ENCODE data around the gene SPDEF. TPM values are rescaled to one million over a fixed set of nuclear protein-coding genes. Genes with fewer than 3 reads are reported as not detected.

The SPDEF gene
- total and polyA plus RNA-seq, 2 of the 13 experiments (the other 11 are each of a cell fraction or from before 2014, with no cell fraction given) = not detected

GRCh38 chr6:34589140-34589539 is 33.0 kb upstream of the SPDEF start:
- H3K4me3 ChIP-seq (replicated peaks in 1 of 3; ENCODE audit: insufficient read depth in 1 of 3, low read depth in 2 of 3, low read length in 3 of 3) = no peak overlapping the region
- no peak for DNase-seq (ENCODE audit: low spot score)
- no peak for FAIRE-seq
- H3K4me2 ChIP-seq (ENCODE audit: low read depth, low read length) = no peak overlapping the region
- H3K9ac ChIP-seq (ENCODE audit: insufficient read depth, low read depth, low read length) = no peak overlapping the region
- CTCF ChIA-PET (ENCODE audit: low intra/inter-chr PET ratio, low total read pairs) = no interaction called here
- no peaks in the 10 kb centered on the region for H3K4me1 ChIP-seq (ENCODE audit: insufficient read depth, low read length)
- H2AFZ ChIP-seq (ENCODE audit: low read length) = no peak overlapping the region
- peaks cover 17% of the 10 kb centered on the region for H3K79me2 ChIP-seq (ENCODE audit: insufficient read depth, low read length)
- no peaks in the 10 kb centered on the region for H3K9me3 ChIP-seq (ENCODE audit: low read length)
- ATAC-seq = no peak
- no peak overlapping the region for H3K27ac ChIP-seq (ENCODE audit: extremely low read length, insufficient read depth, low read length)
- no peak for TF ChIP-seq POGZ (CRISPR knock-in tag; IDR thresholded peaks at IDR 0.05)
- no peak for TF ChIP-seq ZNF296 (CRISPR knock-in tag; conservative IDR thresholded peaks at IDR 0.05)
- intact Hi-C loops (cut with micrococcal nuclease; ENCODE audit: unreplicated experiment) = no loop called here
- peaks cover 4% of the 10 kb centered on the region; the same call in 1 of the 2 replicates for H4K20me1 ChIP-seq (ENCODE audit: insufficient read depth, low read length)
- 98% methylated on average over 2 of the region's 2 CpGs for WGBS (ENCODE audit: low lambda C conversion rate)
- in situ Hi-C loops (cut with HindIII; ENCODE audit: extremely low pct_ligation_motif_present, low pct_unique_long_range_greater_than_20kb) = no loop called here
- H3K36me3 ChIP-seq (replicated peaks in 1 of 2; ENCODE audit: control insufficient read depth in 1 of 2, insufficient read depth in 2 of 2, low read length in 2 of 2) = peaks cover 28 to 59% of the 10 kb centered on the region in 2 experiments
- H3K27me3 ChIP-seq (ENCODE audit: control insufficient read depth in 1 of 2, insufficient read depth in 2 of 2, low read length in 2 of 2) = no peaks in the 10 kb centered on the region
- POLR2A ChIA-PET = no interaction called here
- no TSS peak for BruUV-seq (replicated peaks)

- Histone ChIP-seq H3K4me1 (ENCODE audit: insufficient read depth, low read length) (no peaks in the 10 kb centered on the region), H3K4me3 (replicated peaks in 1 of 3; ENCODE audit: insufficient read depth in 1 of 3, low read depth in 2 of 3, low read length in 3 of 3) (no peak overlapping the region)
- CTCF ChIA-PET (ENCODE audit: low intra/inter-chr PET ratio, low total read pairs) = no interaction called here
- no peak for TF ChIP-seq HNF1A (IDR thresholded peaks at IDR 0.05; ENCODE audit: low read depth)
- TF ChIP-seq HNF1A (CRISPR knock-in tag; IDR thresholded peaks at IDR 0.05; ENCODE audit: borderline replicate concordance) = no peak
- no peak for TF ChIP-seq GLI4 (CRISPR knock-in tag; IDR thresholded peaks at IDR 0.05; ENCODE audit: borderline replicate concordance)
- no peak for TF ChIP-seq CSRNP1 (CRISPR knock-in tag; IDR thresholded peaks at IDR 0.05)
- TF ChIP-seq KLF12 (CRISPR knock-in tag; IDR thresholded peaks at IDR 0.05; ENCODE audit: borderline replicate concordance) = no peak
- TF ChIP-seq ZBTB37 (CRISPR knock-in tag; IDR thresholded peaks at IDR 0.05) = no peak
- no peak for TF ChIP-seq ATF6 (CRISPR knock-in tag; conservative IDR thresholded peaks at IDR 0.05)
- no peak for TF ChIP-seq POGZ (CRISPR knock-in tag; IDR thresholded peaks at IDR 0.05)
Observed at GRCh38 chr6:34587851-34588250, 31.7 kb upstream of the SPDEF start.

More at GRCh38 chr6:34587851-34588250, 31.7 kb upstream of the SPDEF start:
- Histone ChIP-seq H3K4me2 (ENCODE audit: low read depth, low read length) (no peak overlapping the region), H2AFZ (ENCODE audit: low read length) (no peak overlapping the region), H4K20me1 (ENCODE audit: insufficient read depth, low read length) (peaks cover 4% of the 10 kb centered on the region; the same call in 1 of the 2 replicates), H3K27ac (ENCODE audit: extremely low read length, insufficient read depth, low read length) (no peak overlapping the region), H3K9me3 (ENCODE audit: low read length) (no peaks in the 10 kb centered on the region), H3K9ac (ENCODE audit: insufficient read depth, low read depth, low read length) (no peak overlapping the region), H3K27me3 (ENCODE audit: control insufficient read depth in 1 of 2, insufficient read depth in 2 of 2, low read length in 2 of 2) (no peaks in the 10 kb centered on the region), H3K36me3 (replicated peaks in 1 of 2; ENCODE audit: control insufficient read depth in 1 of 2, insufficient read depth in 2 of 2, low read length in 2 of 2) (peaks cover 28 to 54% of the 10 kb centered on the region in 2 experiments), H3K79me2 (ENCODE audit: insufficient read depth, low read length) (peaks cover 9% of the 10 kb centered on the region)
- POLR2A ChIA-PET = no interaction called here
- BruUV-seq (replicated peaks) = no TSS peak
- FAIRE-seq = no peak
- intact Hi-C loops (cut with micrococcal nuclease; ENCODE audit: unreplicated experiment) (no loop called here), in situ Hi-C loops (cut with HindIII; ENCODE audit: extremely low pct_ligation_motif_present, low pct_unique_long_range_greater_than_20kb) (no loop called here)
- WGBS (ENCODE audit: low lambda C conversion rate) = 92% methylated on average over 2 of the region's 2 CpGs
- no peak for DNase-seq (ENCODE audit: low spot score)
- ATAC-seq = no peak

All from HepG2 (cell line).